NCI-H1105 treated with DMSO at 0.1 percent for 48 hours (cell line): Measurements from ENCODE around the gene PTCD2.
"Not testable (repeated sequence)": the region's sequence is repeated elsewhere in the genome, so short reads cannot be mapped to it uniquely, and the experiment has no call there.

ENCODE experiments used
- DNase-seq: peaks from one replicate; lab custom pipeline; 2025; lab: John Stamatoyannopoulos, UW

PTCD2 gene

GRCh38 chr5:72380492-72381274 is 60.5 kb downstream of the PTCD2 start:
- DNase-seq: no peak

- DNase-seq: no peak
Observed at GRCh38 chr5:72383280-72383679, 63.1 kb downstream of the PTCD2 start.

- no peak for DNase-seq
Observed at GRCh38 chr5:72383726-72384125, 63.6 kb downstream of the PTCD2 start.

- no peak for DNase-seq
Observed at GRCh38 chr5:72386639-72387038, 66.5 kb downstream of the PTCD2 start.

- DNase-seq: no peak
Observed at GRCh38 chr5:72387985-72388384, 67.8 kb downstream of the PTCD2 start.

- no peak for DNase-seq
Observed at GRCh38 chr5:72388646-72389045, 68.5 kb downstream of the PTCD2 start.

- no peak for DNase-seq
Observed at GRCh38 chr5:72390836-72391235, 70.7 kb downstream of the PTCD2 start.

GRCh38 chr5:72392326-72392733 is 72.2 kb downstream of the PTCD2 start:
- DNase-seq: no peak

GRCh38 chr5:72393052-72393451 is 72.9 kb downstream of the PTCD2 start:
- DNase-seq: no peak

GRCh38 chr5:72394688-72395087 is 74.5 kb downstream of the PTCD2 start:
- DNase-seq: no peak

- DNase-seq: no peak
Observed at GRCh38 chr5:72397836-72398235, 77.7 kb downstream of the PTCD2 start.

- DNase-seq: no peak
Observed at GRCh38 chr5:72400950-72401349, 80.8 kb downstream of the PTCD2 start.

GRCh38 chr5:72402381-72402890 is 82.3 kb downstream of the PTCD2 start:
- DNase-seq: no peak

- no peak for DNase-seq
Observed at GRCh38 chr5:72402959-72403628, 82.9 kb downstream of the PTCD2 start.

- DNase-seq: not testable (repeated sequence)
Observed at GRCh38 chr5:72404771-72405170, 84.6 kb downstream of the PTCD2 start.

- DNase-seq: no peak
Observed at GRCh38 chr5:72407078-72407477, 86.9 kb downstream of the PTCD2 start.

- no peak for DNase-seq
Observed at GRCh38 chr5:72407541-72407940, 87.4 kb downstream of the PTCD2 start.

GRCh38 chr5:72408127-72408526 is 88.0 kb downstream of the PTCD2 start:
- no peak for DNase-seq

- no peak for DNase-seq
Observed at GRCh38 chr5:72408603-72409002, 88.4 kb downstream of the PTCD2 start.

- no peak for DNase-seq
Observed at GRCh38 chr5:72410688-72411295, 90.6 kb downstream of the PTCD2 start.

- no peak for DNase-seq
Observed at GRCh38 chr5:72412283-72413055, 92.3 kb downstream of the PTCD2 start.
